IMR-90 (cell line): ENCODE results near the gene FAM20B. TPM values are rescaled to one million over a fixed set of nuclear protein-coding genes. Genes with fewer than 3 reads are reported as not detected.

Source experiments
- ATAC-seq: fragments of 200-7000 bp; cut with Tn5 transposase; 2 replicates; pipeline ENCODE4 v1.9.1; 2020; ENCODE audit warnings: low read depth, mild to moderate bottlenecking, moderate library complexity
- BruUV-seq: library from RNA; stranded (reverse); fragments of 400-500 nt; replicated peaks from 2 replicates; lab custom pipeline; 2021; lab: Mats Ljungman, UMichigan
- CTCF ChIA-PET: fragments of 300-600 bp; formaldehyde crosslinking; extraction: SDS; loops from one replicate; lab custom pipeline; 2021; ENCODE audit warnings: antibody characterized with exemption; lab: Yijun Ruan, JAX
- POLR2A ChIA-PET: fragments of 300-600 bp; sonication (Branson Sonifier 250); formaldehyde crosslinking; loops from one replicate; lab custom pipeline; 2022; ENCODE audit warnings: antibody characterized with exemption; ENCODE audit not compliant: unreplicated experiment; lab: Charles Lee
- DNase-seq: peaks from one replicate; pipeline ENCODE4 v3.0.0; 2013
- H2AFZ ChIP-seq: replicated peaks from 2 replicates; pipeline ENCODE3; 2013; ENCODE audit warnings: low read length, mild to moderate bottlenecking; ENCODE audit not compliant: poor library complexity
- H2AK5ac ChIP-seq: 2 replicates; pipeline ENCODE4 v1.6.1; 2013; ENCODE audit warnings: low read depth, low read length, inconsistent platforms
- H2AK9ac ChIP-seq: replicated peaks from 2 replicates; pipeline ENCODE3; 2013; ENCODE audit warnings: mild to moderate bottlenecking, low read depth, low read length, moderate library complexity; ENCODE audit not compliant: poor library complexity
- H2BK120ac ChIP-seq: 2 replicates; pipeline ENCODE4 v1.6.1; 2013; ENCODE audit warnings: low read depth, low read length, inconsistent platforms
- H2BK15ac ChIP-seq: 3 replicates; pipeline ENCODE4 v1.6.1; 2013; ENCODE audit warnings: low read depth, low read length, inconsistent platforms
- H2BK20ac ChIP-seq: 2 replicates; pipeline ENCODE4 v1.6.1; 2013; ENCODE audit warnings: low read depth, mild to moderate bottlenecking, inconsistent platforms, low read length, moderate library complexity
- H2BK5ac ChIP-seq: 2 replicates; pipeline ENCODE4 v1.6.1; 2013; ENCODE audit warnings: mild to moderate bottlenecking, low read depth, low read length, inconsistent platforms; ENCODE audit not compliant: poor library complexity, severe bottlenecking
- H3K14ac ChIP-seq: replicated peaks from 2 replicates; pipeline ENCODE4 v1.6.1; 2013; ENCODE audit warnings: low read depth, low read length, inconsistent platforms
- H3K18ac ChIP-seq: 2 replicates; pipeline ENCODE4 v1.6.1; 2013; ENCODE audit warnings: low read depth, low read length, control low read depth
- H3K23ac ChIP-seq: 2 replicates; pipeline ENCODE4 v1.6.1; 2013; ENCODE audit warnings: low read depth, low read length, inconsistent platforms
- H3K27ac ChIP-seq: 2 replicates; pipeline ENCODE4 v1.5.1; 2013; ENCODE audit warnings: mild to moderate bottlenecking, control low read depth, low read length; ENCODE audit not compliant: insufficient read depth
- H3K27me3 ChIP-seq: 2 replicates; pipeline ENCODE4 v1.6.1; 2013; ENCODE audit warnings: low read length; ENCODE audit not compliant: control insufficient read depth, insufficient read depth
- H3K36me3 ChIP-seq: 2 replicates; pipeline ENCODE4 v1.6.1; 2013; ENCODE audit warnings: low read length, mixed read lengths; ENCODE audit not compliant: control insufficient read depth, insufficient read depth
- H3K4ac ChIP-seq: 2 replicates; pipeline ENCODE4 v1.6.1; 2013; ENCODE audit warnings: low read depth, low read length, inconsistent platforms
- H3K4me1 ChIP-seq: 2 replicates; pipeline ENCODE4 v1.6.1; 2013; ENCODE audit warnings: low read length, mixed read lengths; ENCODE audit not compliant: control insufficient read depth, insufficient read depth
- H3K4me2 ChIP-seq: 2 replicates; pipeline ENCODE4 v1.6.1; 2013; ENCODE audit warnings: low read depth, mild to moderate bottlenecking, control low read depth, low read length, moderate library complexity
- H3K4me3 ChIP-seq: 2 replicates; pipeline ENCODE4 v1.5.1; 2013; ENCODE audit warnings: low read depth, mild to moderate bottlenecking, control low read depth, low read length, moderate library complexity; ENCODE audit not compliant: insufficient read depth
- H3K56ac ChIP-seq: 2 replicates; pipeline ENCODE4 v1.6.1; 2013; ENCODE audit warnings: low read length, inconsistent platforms; ENCODE audit not compliant: insufficient read depth; ENCODE audit errors: extremely low read depth
- H3K79me1 ChIP-seq, 2 experiments: 2 replicates each; pipeline ENCODE4 v1.6.1; 2013; ENCODE audit warnings: low read length in 2 of 2, inconsistent platforms in 1 of 2, low read depth in 1 of 2
- H3K9ac ChIP-seq: 2 replicates; pipeline ENCODE4 v1.6.1; 2013; ENCODE audit warnings: low read depth, low read length, control low read depth
- H3K9me1 ChIP-seq: 2 replicates; pipeline ENCODE4 v1.6.1; 2013; ENCODE audit warnings: low read length, inconsistent platforms; ENCODE audit not compliant: insufficient read depth
- H3K9me3 ChIP-seq: 2 replicates; pipeline ENCODE4 v1.6.1; 2013; ENCODE audit warnings: low read length; ENCODE audit not compliant: control insufficient read depth, insufficient read depth
- H4K20me1 ChIP-seq: 2 replicates; pipeline ENCODE4 v1.6.1; 2013; ENCODE audit warnings: low read length, inconsistent platforms; ENCODE audit not compliant: insufficient read depth
- H4K5ac ChIP-seq: 2 replicates; pipeline ENCODE4 v1.6.1; 2013; ENCODE audit warnings: mild to moderate bottlenecking, low read depth, low read length, control low read depth
- H4K8ac ChIP-seq, 2 experiments: 2 replicates each; pipeline ENCODE4 v1.6.1; 2013; ENCODE audit warnings: low read depth in 2 of 2, low read length in 2 of 2, control low read depth in 1 of 2, inconsistent platforms in 1 of 2
- H4K91ac ChIP-seq: 2 replicates; pipeline ENCODE4 v1.6.1; 2013; ENCODE audit warnings: low read depth, low read length, inconsistent platforms; ENCODE audit not compliant: insufficient read depth
- BHLHE40 ChIP-seq: fragments of 150-350 bp; IDR thresholded peaks from 2 replicates; pipeline ENCODE4 v1.6.1; 2016; ENCODE audit warnings: mild to moderate bottlenecking, low read depth, low read length
- CEBPB ChIP-seq: IDR thresholded peaks from 2 replicates; pipeline ENCODE4 v1.6.1; 2012; ENCODE audit warnings: low read depth, low read length, improper control_type of control experiment
- CHD1 ChIP-seq: IDR thresholded peaks from 2 replicates; pipeline ENCODE4 v1.6.1; 2012; ENCODE audit warnings: low read depth, low read length, improper control_type of control experiment
- CTCF ChIP-seq: conservative IDR thresholded peaks from 2 replicates; pipeline ENCODE4 v1.5.1; 2012; ENCODE audit warnings: mild to moderate bottlenecking, low read depth, low read length, improper control_type of control experiment
- ELK1 ChIP-seq: fragments of 150-350 bp; IDR thresholded peaks from 2 replicates; pipeline ENCODE4 v1.6.1; 2016; ENCODE audit warnings: low read depth, mild to moderate bottlenecking, low read length, moderate library complexity, borderline replicate concordance
- FOS ChIP-seq: fragments of 150-350 bp; IDR thresholded peaks from 2 replicates; pipeline ENCODE4 v1.6.1; 2016; ENCODE audit warnings: low read depth, low read length
- MAFK ChIP-seq: IDR thresholded peaks from 2 replicates; pipeline ENCODE4 v1.6.1; 2012; ENCODE audit warnings: low read depth, low read length, improper control_type of control experiment
- MAZ ChIP-seq: IDR thresholded peaks from 2 replicates; pipeline ENCODE4 v1.6.1; 2012; ENCODE audit warnings: low read depth, mild to moderate bottlenecking, low read length, improper control_type of control experiment, moderate library complexity, borderline replicate concordance
- MXI1 ChIP-seq: IDR thresholded peaks from 2 replicates; pipeline ENCODE4 v1.6.1; 2012; ENCODE audit warnings: low read depth, mild to moderate bottlenecking, low read length, moderate library complexity, borderline replicate concordance
- NFE2L2 ChIP-seq: fragments of 150-350 bp; IDR thresholded peaks from 2 replicates; pipeline ENCODE4 v1.6.1; 2016; ENCODE audit warnings: low read depth, mild to moderate bottlenecking, low read length
- POLR2A ChIP-seq: IDR thresholded peaks from 2 replicates; pipeline ENCODE4 v1.6.1; 2012; ENCODE audit warnings: mild to moderate bottlenecking, low read depth, low read length
- RAD21 ChIP-seq: IDR thresholded peaks from 2 replicates; pipeline ENCODE4 v1.6.1; 2012; ENCODE audit warnings: low read length, improper control_type of control experiment
- RCOR1 ChIP-seq: IDR thresholded peaks from 2 replicates; pipeline ENCODE4 v1.6.1; 2012; ENCODE audit warnings: mild to moderate bottlenecking, low read length, improper control_type of control experiment; ENCODE audit not compliant: insufficient replicate concordance
- RFX5 ChIP-seq: IDR thresholded peaks from 2 replicates; pipeline ENCODE4 v1.8.0; 2012; ENCODE audit warnings: low read depth, mild to moderate bottlenecking, low read length, moderate library complexity
- SMC3 ChIP-seq: fragments of 150-350 bp; IDR thresholded peaks from 2 replicates; pipeline ENCODE4 v1.6.1; 2016; ENCODE audit warnings: low read depth, mild to moderate bottlenecking, antibody characterized with exemption, low read length, moderate library complexity
- USF2 ChIP-seq: fragments of 150-350 bp; IDR thresholded peaks from 2 replicates; pipeline ENCODE4 v1.6.1; 2017; ENCODE audit warnings: mild to moderate bottlenecking, antibody characterized with exemption, low read length, low read depth
- WGBS, 2 experiments: methylation state at CpG; one replicate each; pipeline versions ENCODE4 v1.1.5 to v1.1.7; 2013; ENCODE audit warnings: missing lambda C conversion rate in 2 of 2; ENCODE audit not compliant: insufficient read length in 1 of 2; ENCODE audit errors: extremely low coverage in 2 of 2; 5-methylcytosine and 5-hydroxymethylcytosine counted together
- dilution Hi-C: fragments of 300-500 bp; cut with HindIII; formaldehyde crosslinking; loops from one replicate; pipeline ENCODE4 v1.14.3; 2018; ENCODE audit warnings: low sequenced_read_pairs; ENCODE audit not compliant: unreplicated experiment
- in situ Hi-C: fragments of 300-500 bp; cut with MboI; formaldehyde crosslinking; loops from 3 replicates; pipeline ENCODE4 v1.14.3; 2019; ENCODE audit warnings: low sequenced_read_pairs, inconsistent platforms, mixed read lengths
- intact Hi-C: fragments of 100-400 bp; cut with micrococcal nuclease; formaldehyde crosslinking; loops from 2 replicates; pipeline ENCODE4 v1.10.0; 2022
- polyA plus RNA-seq, 3 experiments: library from polyadenylated mRNA; depleted of rRNA; stranded (reverse); fragments of >200 nt; gene quantifications; 2 replicates each; pipeline ENCODE4 v1.2.3, GENCODE V29; 2012; ENCODE audit warnings: low replicate concordance in 1 of 3
- total RNA-seq: library from RNA; depleted of rRNA; stranded (reverse); fragments of >200 nt; gene quantifications from 2 replicates; pipeline ENCODE4 v1.2.3, GENCODE V29; 2012

FAM20B gene
- total and polyA plus RNA-seq, 2 of the 4 experiments (the other 2 are of a cell fraction): 17.1 to 38.4 TPM

- no peak overlapping the region for H3K23ac ChIP-seq
- no peaks in the 10 kb centered on the region for H3K9me1 ChIP-seq
- no peaks in the 10 kb centered on the region for H4K20me1 ChIP-seq
- ChIA-PET CTCF (no interaction called here), POLR2A (no interaction called here)
- no CpG with 5 or more reads among the region's 1 CpG for WGBS, 2 experiments
- H3K27me3 ChIP-seq: no peaks in the 10 kb centered on the region
- H3K14ac ChIP-seq: no peak overlapping the region
- H2BK5ac ChIP-seq: no peak overlapping the region
- H3K4me3 ChIP-seq: no peak overlapping the region
- H3K36me3 ChIP-seq: no peaks in the 10 kb centered on the region
- ATAC-seq: no peak
- no peak overlapping the region for H4K5ac ChIP-seq
- H2BK15ac ChIP-seq: no peak overlapping the region
- H3K18ac ChIP-seq: no peak overlapping the region
- H3K79me1 ChIP-seq: no peaks in the 10 kb centered on the region
- H2AK9ac ChIP-seq: no peak overlapping the region
- H3K9ac ChIP-seq: no peak overlapping the region
- H4K91ac ChIP-seq: no peak overlapping the region
- DNase-seq: no peak
- no peak overlapping the region for H3K56ac ChIP-seq
- no peaks in the 10 kb centered on the region for H3K4me1 ChIP-seq
- H4K8ac ChIP-seq: no peak overlapping the region
- intact Hi-C loops: no loop called here
- no peak overlapping the region for H3K27ac ChIP-seq
- no peak overlapping the region for H2AFZ ChIP-seq
- in situ Hi-C loops: loop anchor here (10.0 kb wide), 1 partner anchor 229 kb away; no protein-coding TSS in a partner anchor
- TF ChIP-seq RCOR1 (no peak), MAFK (no peak), SMC3 (no peak), MAZ (no peak), FOS (no peak), BHLHE40 (no peak), MXI1 (no peak), CHD1 (no peak), CTCF (no peak), ELK1 (no peak), RAD21 (no peak), USF2 (no peak), POLR2A (no peak), NFE2L2 (no peak), RFX5 (no peak), CEBPB (no peak)
- H3K4me2 ChIP-seq: no peak overlapping the region
- H3K4ac ChIP-seq: no peak overlapping the region
- no peak overlapping the region for H2BK120ac ChIP-seq
- H2AK5ac ChIP-seq: no peak overlapping the region
- BruUV-seq: no TSS peak
- dilution Hi-C loops: no loop called here
- H3K9me3 ChIP-seq: 0 out of 2 replicates have a peak, but pooled peaks cover 4% of the 10 kb centered on the region
- no peak overlapping the region for H2BK20ac ChIP-seq
Measured at GRCh38 chr1:178993559-178993958, 32.1 kb upstream of the FAM20B start.
